GM12872 (cell line): ENCODE measurements around the gene LRP1B.

ENCODE experiments used
- CTCF ChIP-seq: IDR thresholded peaks from 3 replicates; pipeline ENCODE4 v1.5.1; 2011; ENCODE audit warnings: low read depth, mild to moderate bottlenecking, low read length, moderate library complexity; ENCODE audit not compliant: insufficient read depth

LRP1B gene

GRCh38 chr2:140473851-140474250 lies 1657.0 kb downstream of the LRP1B start:
- TF ChIP-seq CTCF = no peak

- no peak for TF ChIP-seq CTCF
Observed at GRCh38 chr2:140472676-140473075, 1658.1 kb downstream of the LRP1B start.

GRCh38 chr2:140465301-140465700 lies 1665.5 kb downstream of the LRP1B start:
- TF ChIP-seq CTCF = no peak

- TF ChIP-seq CTCF = no peak
Observed at GRCh38 chr2:140462990-140463389, 1667.8 kb downstream of the LRP1B start.

- no peak for TF ChIP-seq CTCF
Observed at GRCh38 chr2:140457483-140457882, 1673.3 kb downstream of the LRP1B start.

GRCh38 chr2:140455315-140455714 lies 1675.5 kb downstream of the LRP1B start:
- no peak for TF ChIP-seq CTCF

GRCh38 chr2:140454717-140455116 lies 1676.1 kb downstream of the LRP1B start:
- no peak for TF ChIP-seq CTCF

GRCh38 chr2:140451324-140451723 lies 1679.5 kb downstream of the LRP1B start:
- TF ChIP-seq CTCF = no peak
